VCaP (cell line): ENCODE measurements around the gene EZH2.

Source experiments
- H3K27ac ChIP-seq: fragments of 450-650 bp; 2 replicates; pipeline ENCODE4 v1.5.1; 2017
- TF ChIP-seq, protein P1 (sequence below): fragments of 450-650 bp; conservative IDR thresholded peaks from 2 replicates; pipeline ENCODE4 v1.5.1; 2017; ENCODE audit warnings: mild to moderate bottlenecking, moderate library complexity

Gene EZH2

DNA sequence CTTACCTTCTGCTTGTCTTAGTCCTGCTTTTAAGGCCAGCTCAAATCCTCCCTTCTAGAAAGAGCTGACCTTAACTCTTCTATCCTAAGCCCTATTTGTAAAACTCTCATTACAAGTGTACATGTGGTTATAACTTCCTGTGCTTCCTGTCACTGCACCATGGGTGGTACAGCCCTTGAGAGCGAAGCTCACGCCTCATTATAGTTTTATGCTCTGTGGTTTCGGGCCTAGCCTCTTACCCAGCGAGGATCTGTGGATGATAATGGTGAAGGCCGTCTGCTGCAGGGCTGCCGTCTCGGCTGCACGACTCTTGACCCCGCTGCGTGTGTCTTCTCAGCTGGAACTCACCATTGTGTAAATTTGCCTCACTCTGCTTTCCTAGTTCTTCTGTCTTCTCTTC lies 110.8 kb downstream of the EZH2 start:
- no peak overlapping the region for H3K27ac ChIP-seq
- TF ChIP-seq, protein P1, sequence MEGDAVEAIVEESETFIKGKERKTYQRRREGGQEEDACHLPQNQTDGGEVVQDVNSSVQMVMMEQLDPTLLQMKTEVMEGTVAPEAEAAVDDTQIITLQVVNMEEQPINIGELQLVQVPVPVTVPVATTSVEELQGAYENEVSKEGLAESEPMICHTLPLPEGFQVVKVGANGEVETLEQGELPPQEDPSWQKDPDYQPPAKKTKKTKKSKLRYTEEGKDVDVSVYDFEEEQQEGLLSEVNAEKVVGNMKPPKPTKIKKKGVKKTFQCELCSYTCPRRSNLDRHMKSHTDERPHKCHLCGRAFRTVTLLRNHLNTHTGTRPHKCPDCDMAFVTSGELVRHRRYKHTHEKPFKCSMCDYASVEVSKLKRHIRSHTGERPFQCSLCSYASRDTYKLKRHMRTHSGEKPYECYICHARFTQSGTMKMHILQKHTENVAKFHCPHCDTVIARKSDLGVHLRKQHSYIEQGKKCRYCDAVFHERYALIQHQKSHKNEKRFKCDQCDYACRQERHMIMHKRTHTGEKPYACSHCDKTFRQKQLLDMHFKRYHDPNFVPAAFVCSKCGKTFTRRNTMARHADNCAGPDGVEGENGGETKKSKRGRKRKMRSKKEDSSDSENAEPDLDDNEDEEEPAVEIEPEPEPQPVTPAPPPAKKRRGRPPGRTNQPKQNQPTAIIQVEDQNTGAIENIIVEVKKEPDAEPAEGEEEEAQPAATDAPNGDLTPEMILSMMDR: no peak

DNA sequence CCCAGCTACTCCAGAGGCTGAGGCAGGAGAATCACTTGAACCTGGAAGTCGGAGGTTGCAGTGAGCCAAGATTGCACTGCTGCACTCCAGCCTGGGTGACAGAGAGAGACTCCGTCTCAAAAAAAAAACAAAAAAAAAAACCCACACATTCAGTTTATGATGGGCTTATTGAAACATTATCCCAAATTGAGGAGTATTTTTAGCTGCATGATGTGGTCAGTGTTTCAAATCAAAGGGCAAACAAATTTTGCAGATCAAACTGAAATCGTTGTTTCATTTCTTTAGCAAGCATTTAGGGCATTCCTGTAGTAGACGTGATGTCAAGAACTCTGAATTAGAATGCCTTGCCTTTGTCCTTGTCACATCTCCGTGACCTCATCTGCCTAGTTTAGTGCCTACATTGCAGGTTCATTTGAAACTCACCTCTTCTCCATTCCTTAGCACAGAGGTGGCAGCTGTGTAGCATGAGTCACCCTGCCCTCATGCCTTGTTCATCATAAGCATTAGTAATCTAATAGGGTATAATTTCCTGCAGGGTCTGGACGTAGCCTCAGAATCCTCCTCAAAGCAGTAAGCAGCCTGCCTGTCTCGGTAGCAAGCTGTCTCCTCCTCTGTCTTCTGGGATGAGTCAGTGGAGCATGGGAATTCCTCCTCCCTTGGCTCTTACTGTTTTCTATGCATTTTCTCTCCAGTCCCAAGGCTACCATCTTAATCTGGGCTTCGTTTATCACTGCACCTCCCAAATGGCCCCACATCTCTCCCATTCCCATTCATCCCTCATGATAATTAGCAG lies 111.6 kb downstream of the EZH2 start:
- TF ChIP-seq, protein P1: no peak
- H3K27ac ChIP-seq: no peak overlapping the region

DNA sequence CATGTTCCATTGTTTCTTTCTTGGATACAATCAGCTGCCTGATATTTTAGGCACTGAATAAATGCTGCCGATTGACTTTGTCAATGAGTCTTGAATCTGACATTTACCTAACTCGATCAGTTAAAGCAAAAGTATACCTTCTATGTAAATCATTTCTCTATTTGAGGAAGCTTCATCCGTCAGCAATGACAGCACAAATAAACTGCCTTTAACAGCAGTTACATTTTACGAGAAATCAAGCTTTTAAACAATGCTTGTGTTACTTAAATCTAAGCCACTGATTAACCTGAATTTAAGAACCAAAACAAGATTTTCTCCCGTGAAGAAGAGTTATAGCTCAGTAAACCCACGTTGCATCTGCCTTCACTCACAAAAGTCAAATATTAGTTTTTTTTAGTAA lies 114.1 kb downstream of the EZH2 start:
- TF ChIP-seq, protein P1: no peak

DNA sequence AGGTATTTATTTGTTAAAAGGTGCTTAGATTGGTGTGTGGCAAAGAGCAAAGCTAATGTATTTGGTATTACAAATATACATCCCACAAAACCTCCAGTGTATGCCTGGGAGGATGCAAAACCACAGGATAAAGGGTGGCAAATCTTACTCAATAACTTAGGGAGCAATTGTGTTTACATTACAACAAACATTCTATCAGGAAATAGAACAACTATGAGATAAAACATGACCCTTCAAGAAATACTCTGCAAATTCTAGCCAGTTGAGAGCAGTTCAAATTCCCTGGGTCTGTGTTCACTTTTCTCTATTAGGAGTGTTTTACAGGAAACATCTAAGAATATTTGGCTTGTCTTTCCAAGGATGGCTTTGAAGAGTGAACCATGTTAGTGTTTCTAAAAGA lies 120.5 kb downstream of the EZH2 start:
- TF ChIP-seq, protein P1: no peak
- H3K27ac ChIP-seq: no peak overlapping the region

More for the DNA sequence above, 114.1 kb downstream of the EZH2 start:
- peak overlapping the region; percentile 13 for H3K27ac ChIP-seq

DNA sequence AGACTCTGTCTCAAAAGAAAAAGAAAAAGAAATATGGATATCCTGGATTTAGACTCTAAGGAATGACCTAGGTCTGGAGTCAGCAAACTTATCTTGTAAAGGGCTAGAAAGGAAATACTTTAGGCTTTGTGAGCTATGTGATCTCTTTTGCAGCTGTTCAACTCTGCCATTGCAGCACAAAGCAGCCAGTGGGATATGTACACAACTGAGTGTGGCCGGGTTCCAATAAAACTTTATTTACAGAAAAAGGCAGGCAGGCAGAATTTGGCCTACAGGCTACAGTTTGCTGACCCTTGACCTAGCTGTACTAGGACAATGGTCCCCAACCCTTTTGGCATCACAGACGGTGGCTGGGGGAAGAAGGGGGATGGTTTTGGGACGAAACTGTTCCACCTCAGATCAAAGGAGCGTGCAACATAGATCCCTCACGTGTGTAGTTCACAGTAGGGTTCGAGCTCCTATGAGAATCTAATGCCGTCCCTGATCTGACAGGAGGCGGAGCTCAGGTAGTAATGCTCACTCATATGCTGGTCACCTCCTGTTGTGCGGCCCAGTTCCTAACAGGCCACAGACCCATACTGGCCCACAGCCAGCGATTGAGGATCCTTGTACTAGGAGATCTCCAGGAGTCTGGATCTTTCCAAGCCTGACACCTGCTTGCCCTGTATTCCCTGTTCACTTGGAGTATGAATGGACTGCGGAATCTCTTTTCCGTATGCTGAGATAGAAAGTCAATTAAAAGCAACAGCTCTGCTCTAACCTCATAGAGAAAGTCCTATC lies 122.4 kb downstream of the EZH2 start:
- no peak overlapping the region for H3K27ac ChIP-seq
- TF ChIP-seq, protein P1: no peak
